HEK293 (cell line): Measurements from ENCODE around the gene KRT33A.

ENCODE experiments used
- CTCF ChIA-PET: fragments of 350-600 bp; formaldehyde crosslinking; extraction: SDS; loops from one replicate; lab custom pipeline; 2021; ENCODE audit warnings: antibody characterized with exemption; lab: Yijun Ruan, JAX
- POLR2A ChIA-PET: fragments of 300-600 bp; formaldehyde crosslinking; extraction: SDS; loops from one replicate; lab custom pipeline; 2020; ENCODE audit warnings: antibody characterized with exemption, inconsistent platforms; lab: Yijun Ruan, JAX
- H3K27ac ChIP-seq: fragments of 200-500 bp; sonication (Bioruptor generic); 2 replicates; pipeline ENCODE4 v1.5.1; 2014; ENCODE audit warnings: low read depth, low read length, control low read depth, inconsistent platforms; ENCODE audit errors: extremely low read depth
- H3K36me3 ChIP-seq, 2 experiments: fragments of 200-500 bp in 1 of 2; sonication (Bioruptor generic) in 1 of 2; 1 replicate in 1 of 2; 2 replicates in 1 of 2; pipeline ENCODE4 v1.5.1; 2014 to 2017; ENCODE audit warnings: inconsistent platforms in 2 of 2, low read length in 2 of 2; ENCODE audit not compliant: control insufficient read depth in 2 of 2, insufficient read depth in 1 of 2
- H3K4me1 ChIP-seq: fragments of 200-500 bp; sonication (Bioruptor generic); 2 replicates; pipeline ENCODE4 v1.5.1; 2014; ENCODE audit warnings: mild to moderate bottlenecking, low read length, inconsistent platforms; ENCODE audit not compliant: control insufficient read depth, insufficient read depth
- H3K4me3 ChIP-seq: 2 replicates; pipeline ENCODE4 v1.5.1; 2011; ENCODE audit warnings: low read depth, mild to moderate bottlenecking, control low read depth, low read length, moderate library complexity
- H3K9me3 ChIP-seq: fragments of 200-500 bp; sonication (Bioruptor generic); 2 replicates; pipeline ENCODE4 v1.5.1; 2014; ENCODE audit warnings: low read depth, low read length, inconsistent platforms; ENCODE audit not compliant: control insufficient read depth, insufficient read depth
- CTCF ChIP-seq: fragments of 450-650 bp; formaldehyde crosslinking; IDR thresholded peaks from 2 replicates; pipeline ENCODE4 v1.5.1; 2016; ENCODE audit warnings: missing biosample characterization, missing genetic modification characterization
- GLIS2 ChIP-seq: fragments of 450-650 bp; formaldehyde crosslinking; IDR thresholded peaks from 2 replicates; pipeline ENCODE4 v1.5.1; 2016; ENCODE audit warnings: missing biosample characterization, missing genetic modification characterization
- KLF1 ChIP-seq: fragments of 450-650 bp; formaldehyde crosslinking; IDR thresholded peaks from 2 replicates; pipeline ENCODE4 v1.5.1; 2016; ENCODE audit warnings: missing biosample characterization, missing genetic modification characterization
- KLF7 ChIP-seq: fragments of 450-650 bp; formaldehyde crosslinking; IDR thresholded peaks from 2 replicates; pipeline ENCODE4 v1.5.1; 2016; ENCODE audit warnings: missing biosample characterization, missing genetic modification characterization, borderline replicate concordance
- KLF9 ChIP-seq: fragments of 450-650 bp; formaldehyde crosslinking; IDR thresholded peaks from 2 replicates; pipeline ENCODE4 v1.5.1; 2016; ENCODE audit warnings: missing biosample characterization, missing genetic modification characterization, low read depth
- PRDM6 ChIP-seq: fragments of 450-650 bp; formaldehyde crosslinking; IDR thresholded peaks from 2 replicates; pipeline ENCODE4 v1.5.1; 2017; ENCODE audit warnings: missing biosample characterization, missing genetic modification characterization
- ZBTB10 ChIP-seq: fragments of 450-650 bp; formaldehyde crosslinking; IDR thresholded peaks from 2 replicates; pipeline ENCODE4 v1.5.1; 2016; ENCODE audit warnings: missing biosample characterization, missing genetic modification characterization
- ZBTB26 ChIP-seq: fragments of 450-650 bp; formaldehyde crosslinking; optimal IDR thresholded peaks from 2 replicates; pipeline ENCODE3; 2016; ENCODE audit warnings: missing biosample characterization, mild to moderate bottlenecking, missing genetic modification characterization
- ZNF24 ChIP-seq: fragments of 450-650 bp; formaldehyde crosslinking; IDR thresholded peaks from 2 replicates; pipeline ENCODE4 v1.5.1; 2016; ENCODE audit warnings: missing biosample characterization, missing genetic modification characterization
- ZNF341 ChIP-seq: fragments of 450-650 bp; formaldehyde crosslinking; IDR thresholded peaks from 2 replicates; pipeline ENCODE4; 2016; ENCODE audit warnings: low read depth, missing biosample characterization, missing genetic modification characterization
- ZNF398 ChIP-seq: fragments of 450-650 bp; formaldehyde crosslinking; IDR thresholded peaks from 2 replicates; pipeline ENCODE4 v1.5.1; 2017; ENCODE audit warnings: missing biosample characterization, missing genetic modification characterization
- ZNF423 ChIP-seq: fragments of 450-650 bp; formaldehyde crosslinking; IDR thresholded peaks from 2 replicates; pipeline ENCODE4 v1.5.1; 2016; ENCODE audit warnings: missing biosample characterization, missing genetic modification characterization
- ZNF560 ChIP-seq: fragments of 450-650 bp; formaldehyde crosslinking; IDR thresholded peaks from 2 replicates; pipeline ENCODE4 v1.5.1; 2017; ENCODE audit warnings: missing biosample characterization, missing genetic modification characterization, borderline replicate concordance
- ZNF585B ChIP-seq: fragments of 450-650 bp; formaldehyde crosslinking; IDR thresholded peaks from 2 replicates; pipeline ENCODE4 v1.5.1; 2016; ENCODE audit warnings: missing biosample characterization, missing genetic modification characterization
- ZNF600 ChIP-seq: fragments of 450-650 bp; formaldehyde crosslinking; IDR thresholded peaks from 2 replicates; pipeline ENCODE4 v1.5.1; 2016; ENCODE audit warnings: missing biosample characterization, missing genetic modification characterization
- ZNF624 ChIP-seq: fragments of 450-650 bp; formaldehyde crosslinking; IDR thresholded peaks from 2 replicates; pipeline ENCODE4 v1.5.1; 2017; ENCODE audit warnings: missing biosample characterization, missing genetic modification characterization
- ZNF645 ChIP-seq: fragments of 450-650 bp; formaldehyde crosslinking; IDR thresholded peaks from 2 replicates; pipeline ENCODE4; 2016; ENCODE audit warnings: missing biosample characterization, missing genetic modification characterization
- ZNF658 ChIP-seq: fragments of 450-650 bp; formaldehyde crosslinking; IDR thresholded peaks from 2 replicates; pipeline ENCODE4; 2016; ENCODE audit warnings: missing biosample characterization, missing genetic modification characterization
- ZNF677 ChIP-seq: fragments of 450-650 bp; IDR thresholded peaks from 2 replicates; pipeline ENCODE4 v1.5.0; 2018; ENCODE audit warnings: missing biosample characterization, mild to moderate bottlenecking, missing genetic modification characterization, moderate library complexity
- ZSCAN18 ChIP-seq: fragments of 450-650 bp; formaldehyde crosslinking; IDR thresholded peaks from 2 replicates; pipeline ENCODE4 v1.5.1; 2016; ENCODE audit warnings: missing biosample characterization, missing genetic modification characterization

KRT33A gene

GRCh38 chr17:41311111-41311510 lies 39.5 kb downstream of the KRT33A start:
- POLR2A ChIA-PET: no interaction called here
- CTCF ChIA-PET: interaction anchor here (1.0 kb wide), 1 partner anchor 11 kb away, joined by 6 read pairs; no protein-coding TSS in a partner anchor

GRCh38 chr17:41308918-41309359 lies 41.7 kb downstream of the KRT33A start, which contains the start of gene KRTAP16-1:
TSS of gene KRTAP16-1 (minus strand) at chr17:41309309. CDS start at chr17:41309253, 56 bp downstream.
- Histone ChIP-seq H3K4me3 (no peak within 1 kb of the TSS), H3K4me1 (no peaks in the 10 kb centered on the region), H3K36me3 (no peaks in the 10 kb centered on the region), H3K27ac (no peak within 1 kb of the TSS), H3K9me3 (no peaks in the 10 kb centered on the region)
- ChIA-PET POLR2A (no interaction called here), CTCF (interaction anchor here (0.7 to 1.2 kb wide), 4 partner anchors 8 to 358 kb away, joined by 3 to 4 read pairs (median 3); no protein-coding TSS in a partner anchor)
- no peak for TF ChIP-seq ZBTB10 (tag by site-specific recombination)
- no peak for TF ChIP-seq ZNF600
- TF ChIP-seq ZNF658: no peak
- no peak for TF ChIP-seq ZSCAN18 (tag by site-specific recombination)
- TF ChIP-seq ZNF398 (tag by site-specific recombination): no peak
- no peak for TF ChIP-seq ZNF677
- no peak for TF ChIP-seq ZNF423 (tag by site-specific recombination)
- no peak for TF ChIP-seq ZNF341 (tag by site-specific recombination)
- no peak for TF ChIP-seq ZBTB26 (tag by site-specific recombination)
- TF ChIP-seq ZNF560 (tag by site-specific recombination): no peak
- no peak for TF ChIP-seq GLIS2 (tag by site-specific recombination)

More at GRCh38 chr17:41311111-41311510, 39.5 kb downstream of the KRT33A start:
- no peaks in the 10 kb centered on the region for H3K36me3 ChIP-seq
- no peaks in the 10 kb centered on the region for H3K9me3 ChIP-seq
- TF ChIP-seq KLF7 (tag by site-specific recombination) (no peak), KLF1 (tag by site-specific recombination) (no peak), ZNF624 (no peak), ZNF645 (tag by site-specific recombination) (no peak), KLF9 (no peak), ZNF585B (tag by site-specific recombination) (no peak), ZNF24 (tag by site-specific recombination) (no peak), CTCF (no peak), PRDM6 (no peak)
- no peaks in the 10 kb centered on the region for H3K4me1 ChIP-seq
- H3K27ac ChIP-seq: no peak overlapping the region
- H3K4me3 ChIP-seq: no peak overlapping the region
